GM12878 (cell line): ENCODE results near the gene BEST2. TPM values are rescaled to one million over a fixed set of nuclear protein-coding genes. Genes with fewer than 3 reads are reported as not detected.

Experiments used
- BCLAF1 ChIP-seq: fragments of 450-650 bp; IDR thresholded peaks from 2 replicates; pipeline ENCODE4 v1.6.1; 2017; ENCODE audit warnings: antibody characterized with exemption, mild to moderate bottlenecking, moderate library complexity
- BMI1 ChIP-seq: fragments of 450-650 bp; IDR thresholded peaks from 2 replicates; pipeline ENCODE4 v1.6.1; 2016; ENCODE audit warnings: mild to moderate bottlenecking, moderate library complexity, borderline replicate concordance
- DPF2 ChIP-seq: fragments of 450-650 bp; IDR thresholded peaks from 2 replicates; pipeline ENCODE4 v1.6.1; 2017; ENCODE audit warnings: mild to moderate bottlenecking
- ELK1 ChIP-seq: IDR thresholded peaks from 2 replicates; pipeline ENCODE4 v1.6.1; 2012; ENCODE audit warnings: low read depth, low read length, improper control_type of control experiment
- ETV6 ChIP-seq, 2 experiments: fragments of 450-650 bp in 1 of 2; IDR thresholded peaks in 1 of 2; conservative IDR thresholded peaks in 1 of 2; 2 replicates each; pipeline ENCODE4 v1.6.1; 2014; ENCODE audit warnings: antibody characterized with exemption in 1 of 2, borderline replicate concordance in 1 of 2, low read depth in 1 of 2, mild to moderate bottlenecking in 1 of 2, moderate library complexity in 1 of 2
- FOXM1 ChIP-seq: IDR thresholded peaks from 2 replicates; pipeline ENCODE4 v1.6.1; 2012; ENCODE audit warnings: low read depth, mild to moderate bottlenecking, inconsistent platforms, low read length, moderate library complexity
- HDAC6 ChIP-seq: fragments of 200-600 bp; sonication (generic); IDR thresholded peaks from one replicate; pipeline ENCODE4 v1.8.0; 2017; ENCODE audit warnings: antibody characterized with exemption; ENCODE audit not compliant: unreplicated experiment
- HDGF ChIP-seq: fragments of 450-650 bp; IDR thresholded peaks from 2 replicates; pipeline ENCODE4 v1.6.1; 2016; ENCODE audit warnings: antibody characterized with exemption
- MAX ChIP-seq: IDR thresholded peaks from 2 replicates; pipeline ENCODE4 v1.6.1; 2012; ENCODE audit warnings: low read depth, low read length, improper control_type of control experiment
- NBN ChIP-seq: fragments of 450-650 bp; IDR thresholded peaks from 2 replicates; pipeline ENCODE4 v1.6.1; 2016
- NKRF ChIP-seq: fragments of 450-650 bp; conservative IDR thresholded peaks from 2 replicates; pipeline ENCODE4 v1.6.1; 2017; ENCODE audit warnings: mild to moderate bottlenecking, moderate library complexity
- POLR2AphosphoS2 ChIP-seq: IDR thresholded peaks from 2 replicates; pipeline ENCODE4 v1.6.1; 2011; ENCODE audit warnings: low read depth, mild to moderate bottlenecking, low read length, improper control_type of control experiment, moderate library complexity
- SMAD5 ChIP-seq: IDR thresholded peaks from 2 replicates; pipeline ENCODE4 v1.6.1; 2016; ENCODE audit warnings: antibody characterized with exemption, low read depth
- SMARCA5 ChIP-seq: fragments of 450-650 bp; IDR thresholded peaks from 2 replicates; pipeline ENCODE4 v1.6.1; 2017; ENCODE audit warnings: mild to moderate bottlenecking
- SP1 ChIP-seq: IDR thresholded peaks from one replicate; pipeline ENCODE4 v1.6.1; 2011; ENCODE audit warnings: low read depth, low read length
- STAT1 ChIP-seq: fragments of 450-650 bp; conservative IDR thresholded peaks from 2 replicates; pipeline ENCODE4 v1.6.1; 2014; ENCODE audit warnings: antibody characterized with exemption, mild to moderate bottlenecking
- WRNIP1 ChIP-seq: IDR thresholded peaks from 2 replicates; pipeline ENCODE4 v1.6.1; 2011; ENCODE audit warnings: low read depth, low read length, improper control_type of control experiment, borderline replicate concordance
- YBX1 ChIP-seq: fragments of 450-650 bp; IDR thresholded peaks from 2 replicates; pipeline ENCODE4 v1.6.1; 2016; ENCODE audit warnings: antibody characterized with exemption
- ZBTB40 ChIP-seq: fragments of 450-650 bp; IDR thresholded peaks from 2 replicates; pipeline ENCODE4 v1.6.1; 2016; ENCODE audit warnings: mild to moderate bottlenecking, moderate library complexity, borderline replicate concordance
- polyA plus RNA-seq, 11 experiments: library from polyadenylated mRNA; depleted of rRNA in 4 of 11; unstranded in 6 of 11; stranded (reverse) in 5 of 11; fragments of >200 nt; fragmentation: Nextera tagmentation in 4 of 11; fragmentation: Illumina TruSeq in 1 of 11; extraction: Ambion mirVana in 4 of 11; extraction: Trizol in 1 of 11; gene quantifications; 1 replicate in 1 of 11; 2 replicates in 10 of 11; pipeline versions ENCODE4 v1.2.1 to v1.2.3, GENCODE V29; 2011 to 2016; ENCODE audit warnings: inconsistent platforms in 2 of 11, missing spikeins in 2 of 11, low read depth in 1 of 11
- total RNA-seq, 4 experiments: library from RNA; depleted of rRNA in 3 of 4; stranded (reverse); fragments of >200 nt in 3 of 4; fragmentation: Illumina TruSeq in 1 of 4; extraction: Trizol in 1 of 4; gene quantifications; 2 replicates each; pipeline versions ENCODE4 v1.2.1 to v1.2.3, GENCODE V29; 2013 to 2021

BEST2 gene
- total and polyA plus RNA-seq, 10 of the 15 experiments (the other 5 are each of a cell fraction or from before 2014, with no cell fraction given) = not detected

GRCh38 chr19:12793290-12794195, 42.0 kb downstream of the BEST2 start (continued):
- peak; percentile 60; the same call in 1 of the 2 replicates for TF ChIP-seq SMARCA5
- peak; percentile 56; the same call in 1 of the 2 replicates for TF ChIP-seq BMI1
- peak; percentile 72 for TF ChIP-seq NBN
- TF ChIP-seq SMAD5 = peak; percentile 87
- no peak for TF ChIP-seq FOXM1
- no peak for TF ChIP-seq HDAC6
- TF ChIP-seq NKRF = peak; percentile 93
- peak; percentile 100 for TF ChIP-seq ELK1
- TF ChIP-seq HDGF = no peak
- peak; percentile 93 for TF ChIP-seq MAX
- peak; percentile 98 for TF ChIP-seq DPF2
- TF ChIP-seq YBX1 = no peak
- TF ChIP-seq BCLAF1 = peak; percentile 25; the same call in 1 of the 2 replicates
- TF ChIP-seq SP1 = peak; percentile 11
- no peak for TF ChIP-seq ETV6 (conservative IDR thresholded peaks at IDR 0.05 in 1 of 2, IDR thresholded peaks at IDR 0.05 in 1 of 2; ENCODE audit: borderline replicate concordance in 1 of 2, low read depth in 1 of 2)
- peak; percentile 99 for TF ChIP-seq POLR2AphosphoS2
- TF ChIP-seq STAT1 = no peak
- no peak for TF ChIP-seq WRNIP1
- TF ChIP-seq ZBTB40 = no peak
